ENCODE results near the gene CGREF1. TPM values are rescaled to one million over a fixed set of nuclear protein-coding genes. Genes with fewer than 3 reads are reported as not detected.

CGREF1 gene
- polyA plus RNA-seq, 1 of the 3 experiments (the other 2 are of a cell fraction) = 18.3 TPM

GRCh38 chr2:27092696-27093429 lies 26.1 kb downstream of the CGREF1 start:
- H3F3A ChIP-seq (replicated peaks; ENCODE audit: insufficient read depth) = no peaks in the 10 kb centered on the region
- H3K27me3 ChIP-seq (ENCODE audit: insufficient read depth) = no peaks in the 10 kb centered on the region
- no peaks in the 10 kb centered on the region for H3K79me2 ChIP-seq (ENCODE audit: insufficient read depth)
- H3K27ac ChIP-seq (ENCODE audit: low read depth in 2 of 2, low read length in 1 of 2) = no peak overlapping the region
- no peaks in the 10 kb centered on the region for H3K9me2 ChIP-seq
- 87% methylated on average over 10 of the region's 10 CpGs for WGBS (ENCODE audit: low lambda C conversion rate)
- CTCF ChIA-PET = interaction anchor here (0.9 to 4.5 kb wide), 11 partner anchors 31 to 211 kb away, joined by 3 to 24 read pairs (median 4); partner anchors contain the start of genes ABHD1 and TRIM54
- POLR2A ChIA-PET = interaction anchor here (1.4 kb wide), 1 partner anchor 30 kb away, joined by 3 read pairs; the partner anchor contains the start of gene ABHD1
- TF ChIP-seq PBX3 (IDR thresholded peaks at IDR 0.05) (no peak), NRF1 (IDR thresholded peaks at IDR 0.05; ENCODE audit: low read depth, low read length) (no peak), ZBTB33 (IDR thresholded peaks at IDR 0.05; ENCODE audit: borderline replicate concordance, low read depth) (no peak), USF1 (IDR thresholded peaks at IDR 0.05; ENCODE audit: borderline replicate concordance, low read depth) (no peak), ELF1 (IDR thresholded peaks at IDR 0.05) (no peak), FOXM1 (IDR thresholded peaks at IDR 0.05; ENCODE audit: low read depth) (no peak), POLR2AphosphoS5 (IDR thresholded peaks at IDR 0.05; ENCODE audit: low read depth, low read length) (no peak), SMC3 (IDR thresholded peaks at IDR 0.05; ENCODE audit: low read depth, low read length) (no peak), SIN3A (IDR thresholded peaks at IDR 0.05; ENCODE audit: borderline replicate concordance, low read depth, low read length) (no peak), GABPA (IDR thresholded peaks at IDR 0.05; ENCODE audit: low read depth) (no peak), CHD2 (IDR thresholded peaks at IDR 0.05; ENCODE audit: low read length, partially characterized antibody) (no peak), REST (IDR thresholded peaks at IDR 0.05; ENCODE audit: low read depth, low read length) (no peak)
- no peak overlapping the region for H3K4me2 ChIP-seq
- no peaks in the 10 kb centered on the region for H4K20me1 ChIP-seq (ENCODE audit: insufficient read depth)
- H3K9ac ChIP-seq = no peak overlapping the region
- no peak overlapping the region for H2AFZ ChIP-seq (ENCODE audit: low read depth)
- peaks cover 4 to 31% of the 10 kb centered on the region in 2 experiments; a peak in 2 of 4 replicates for H3K4me1 ChIP-seq (ENCODE audit: control insufficient read depth in 1 of 2, insufficient read depth in 2 of 2, low read depth in 1 of 2, low read length in 1 of 2)
- DNase-seq = no peak
- H3K9me3 ChIP-seq = no peaks in the 10 kb centered on the region
- no peak overlapping the region for H3K4me3 ChIP-seq (ENCODE audit: low read depth in 2 of 2, low read length in 1 of 2)
- H3K36me3 ChIP-seq (replicated peaks in 1 of 2; ENCODE audit: control insufficient read depth in 1 of 2, insufficient read depth in 2 of 2, low read length in 1 of 2) = no peaks in the 10 kb centered on the region

Data from SK-N-SH (cell line).